Hypothalamus (tissue), 51 donors: Measurements from ENCODE around the gene RRP1B.
A peak's percentile ranks its signal among the peaks of the same experiment; 100 is the strongest.
"Not testable (repeated sequence)": the region's sequence is repeated elsewhere in the genome, so short reads cannot be mapped to it uniquely, and the experiment has no call there.

Experiments used
- DNase-seq, 51 donors: peaks; one replicate each; lab custom pipeline; 2025; lab: John Stamatoyannopoulos, UW

The RRP1B gene

GRCh38 chr21:43639470-43640353 is 19.6 kb upstream of the RRP1B start:
- no peak for DNase-seq

GRCh38 chr21:43640400-43640799 is 19.0 kb upstream of the RRP1B start:
- no peak for DNase-seq

DNA sequence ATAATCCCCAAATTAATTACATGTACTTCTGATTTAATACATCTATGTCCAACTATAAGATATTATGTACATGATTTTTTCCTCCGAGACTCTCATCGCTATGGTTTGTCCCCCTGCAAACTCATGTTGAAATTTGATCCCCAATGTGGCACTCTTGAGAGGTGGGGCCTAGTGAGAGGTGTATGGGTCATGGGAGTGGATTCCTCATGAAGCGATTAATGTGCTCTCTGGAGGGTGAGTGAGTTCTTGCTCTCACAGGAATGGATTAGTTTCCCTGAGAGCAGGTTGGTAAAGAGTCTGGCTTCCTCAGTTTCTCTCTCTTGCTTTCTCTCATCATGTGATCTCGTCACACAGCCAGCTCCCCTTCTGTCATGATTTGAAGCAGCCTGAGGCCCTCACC is 16.2 kb upstream of the RRP1B start:
- no peak for DNase-seq

GRCh38 chr21:43644071-43644470 is 15.3 kb upstream of the RRP1B start:
- DNase-seq: no peak

DNA sequence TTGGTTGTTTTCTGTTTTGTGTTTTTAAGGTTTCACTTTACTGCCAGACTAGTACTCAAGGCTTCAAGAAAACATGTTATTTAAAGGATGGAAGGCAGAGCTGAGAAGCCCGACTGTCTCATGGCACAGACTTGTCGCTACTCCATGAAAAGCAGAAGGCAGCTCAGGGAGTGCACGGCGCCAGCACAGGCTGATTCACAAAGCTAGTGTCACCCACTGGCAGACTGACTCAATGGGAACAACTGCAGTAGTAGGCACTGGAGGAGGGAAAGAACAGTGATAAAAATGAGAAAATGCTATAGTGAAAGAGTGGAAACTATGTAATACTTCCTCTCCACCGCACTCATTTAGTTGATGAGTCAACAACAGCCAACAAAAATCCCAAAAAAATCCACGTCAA is 14.8 kb upstream of the RRP1B start:
- peak in 7 of 51 donors; percentile 2 to 61 (median 27) for DNase-seq

- peak in 12 of 51 donors; percentile 10 to 41 (median 20) for DNase-seq
Observed at GRCh38 chr21:43645136-43645891, 14.0 kb upstream of the RRP1B start.

DNA sequence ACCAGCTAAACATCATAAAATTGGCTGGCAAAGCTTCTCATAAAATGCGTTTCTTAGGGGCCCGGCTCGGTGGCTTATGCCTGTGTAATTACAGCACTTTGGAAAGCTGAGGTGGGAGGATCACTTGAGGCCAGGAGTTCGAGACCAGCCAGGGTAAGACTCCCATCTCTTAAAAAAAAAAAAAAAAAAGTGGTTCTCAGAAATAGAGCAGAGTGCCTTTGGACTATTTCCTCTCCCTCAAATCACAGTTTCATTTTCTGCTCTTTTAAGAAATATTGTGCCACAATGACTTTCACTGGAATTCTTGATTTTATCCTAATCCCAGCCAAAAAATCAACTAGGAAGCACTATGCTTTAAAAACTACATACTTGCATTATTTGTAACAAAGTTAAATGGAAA is 13.4 kb upstream of the RRP1B start:
- no peak for DNase-seq

DNA sequence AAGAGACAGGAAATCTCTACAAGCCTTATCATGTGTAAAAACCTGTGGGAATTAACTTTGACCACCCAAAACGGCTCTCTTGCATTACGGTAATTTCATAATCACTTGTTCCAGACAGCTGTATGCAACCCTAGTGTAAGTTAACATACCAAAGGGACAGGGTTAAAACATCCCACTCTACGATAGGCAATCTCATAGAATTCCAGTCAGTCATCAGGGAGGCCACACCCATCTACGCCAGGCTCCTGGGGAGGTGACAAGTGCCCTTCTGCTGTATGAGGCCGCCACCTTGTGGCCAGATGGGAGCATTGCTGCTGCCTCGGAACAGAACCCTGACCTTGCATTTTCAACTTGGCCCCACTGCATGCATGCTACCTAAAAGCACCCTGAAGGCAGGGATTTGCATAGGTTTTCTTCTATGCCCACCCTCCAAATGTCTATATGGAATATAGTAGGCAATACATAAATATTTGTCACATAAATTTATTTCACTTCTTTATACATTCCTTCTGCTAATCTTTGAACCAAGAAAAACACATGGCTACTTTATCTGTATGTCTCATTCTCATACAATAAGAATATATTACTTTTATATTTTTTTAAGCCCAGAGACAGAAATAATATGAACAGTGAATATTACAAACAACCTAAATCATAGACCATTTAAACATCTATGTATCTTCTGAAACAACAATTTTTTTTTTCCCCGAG is 12.7 kb upstream of the RRP1B start:
- peak in 48 of 51 donors; percentile 18 to 90 (median 69) for DNase-seq

DNA sequence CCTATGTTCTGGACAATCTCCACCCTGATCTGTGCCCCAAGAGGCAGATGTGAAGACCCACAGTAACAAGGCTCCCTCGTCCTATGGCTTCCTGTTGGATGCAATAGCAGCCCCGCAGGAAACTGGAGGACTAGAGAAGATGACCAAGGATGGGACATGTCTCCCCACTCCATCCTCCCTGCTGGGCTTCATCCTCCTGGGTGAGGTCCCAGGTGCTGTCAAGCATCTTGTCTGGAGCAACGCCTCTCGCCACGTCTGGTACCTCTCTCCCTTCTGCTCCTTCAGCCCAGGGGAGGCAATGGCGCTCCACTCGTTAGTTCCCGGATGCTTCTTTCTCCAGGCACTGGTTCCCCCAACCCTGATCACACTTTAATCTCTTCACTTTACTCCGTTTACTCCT is 11.2 kb upstream of the RRP1B start:
- DNase-seq: no peak

DNA sequence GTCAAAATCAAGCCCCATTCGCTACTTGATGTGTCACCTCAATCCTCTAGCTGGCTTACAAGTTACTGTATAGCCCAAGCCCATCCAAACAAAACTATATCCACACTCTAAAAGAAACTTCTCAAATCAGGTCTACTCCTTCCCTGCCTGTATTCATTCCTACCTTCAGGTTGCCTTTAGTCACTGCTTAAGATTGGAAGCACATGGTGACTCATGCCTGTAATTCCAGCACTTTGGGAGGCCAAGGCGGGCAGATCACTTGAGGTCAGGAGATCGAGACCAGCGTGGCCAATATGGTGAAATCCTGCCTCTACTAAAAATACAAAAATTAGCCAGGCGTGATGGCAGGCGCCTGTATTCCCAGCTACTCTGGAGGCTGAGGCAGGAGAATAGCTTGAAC is 7.4 kb upstream of the RRP1B start:
- DNase-seq: not testable (repeated sequence)

DNA sequence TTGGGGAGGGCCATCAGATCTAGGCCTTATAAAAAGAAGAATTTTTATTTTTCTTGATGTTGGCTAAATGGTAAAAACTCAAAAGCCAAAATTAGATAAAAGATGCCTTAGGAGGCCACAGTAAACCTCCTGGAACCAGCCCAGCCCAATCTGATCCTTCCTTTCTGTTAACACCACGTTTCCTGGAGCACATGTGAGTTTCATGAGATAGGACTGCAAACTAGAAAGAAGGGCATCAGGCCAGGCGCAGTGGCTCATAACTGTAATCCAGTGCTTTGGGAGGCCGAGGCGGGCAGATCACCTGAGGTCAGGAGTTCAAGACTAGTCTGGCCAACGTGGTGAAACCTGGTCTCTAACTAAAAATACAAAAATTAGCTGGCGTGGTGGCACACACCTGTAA is 6.7 kb upstream of the RRP1B start:
- DNase-seq: no peak

DNA sequence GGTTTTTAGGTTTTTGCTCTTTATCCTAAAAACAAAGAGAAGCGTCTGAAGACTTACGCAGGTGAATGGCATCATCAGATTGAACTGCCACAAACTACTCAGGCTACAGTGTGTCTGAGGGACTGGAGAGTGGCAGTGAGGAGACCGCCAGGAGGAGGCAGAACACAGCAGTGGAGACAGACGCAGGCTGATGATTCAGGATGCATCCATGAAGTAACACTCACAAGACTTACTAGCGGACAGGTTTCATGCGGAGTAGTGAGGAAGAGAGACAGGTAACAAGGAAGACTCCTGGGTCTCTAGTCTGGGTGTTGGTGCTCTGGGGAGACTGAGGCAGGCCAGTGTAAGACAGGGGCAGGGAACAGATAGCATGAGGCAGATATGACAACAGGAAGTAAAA is 5.7 kb upstream of the RRP1B start:
- no peak for DNase-seq

- no peak for DNase-seq
Observed at GRCh38 chr21:43654806-43655489, 4.4 kb upstream of the RRP1B start.

- no peak for DNase-seq
Observed at GRCh38 chr21:43657355-43658087, 1.8 kb upstream of the RRP1B start.

- DNase-seq: no peak
Observed at GRCh38 chr21:43658088-43658741, 1.1 kb upstream of the RRP1B start.

DNA sequence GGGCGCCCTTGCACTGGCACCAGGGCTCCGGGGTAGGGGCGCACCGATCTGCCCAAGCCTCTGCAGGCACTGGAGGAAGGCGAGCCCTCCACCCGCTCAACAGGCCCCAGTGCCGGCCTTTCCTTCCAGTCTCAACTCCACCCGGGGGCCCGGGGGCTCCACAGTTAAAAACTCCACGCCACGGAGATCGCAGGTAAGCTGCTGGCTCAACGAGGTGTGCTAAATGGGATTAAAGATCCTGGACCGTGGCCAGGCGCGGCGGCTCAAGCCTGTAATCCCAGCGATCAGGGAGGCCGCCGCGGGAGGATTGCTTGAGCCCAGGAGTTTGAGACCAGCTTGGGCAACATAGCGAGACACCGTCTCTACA is 608 bp upstream of the RRP1B start:
- peak in 2 of 51 donors; percentile 14 to 43 for DNase-seq

DNA sequence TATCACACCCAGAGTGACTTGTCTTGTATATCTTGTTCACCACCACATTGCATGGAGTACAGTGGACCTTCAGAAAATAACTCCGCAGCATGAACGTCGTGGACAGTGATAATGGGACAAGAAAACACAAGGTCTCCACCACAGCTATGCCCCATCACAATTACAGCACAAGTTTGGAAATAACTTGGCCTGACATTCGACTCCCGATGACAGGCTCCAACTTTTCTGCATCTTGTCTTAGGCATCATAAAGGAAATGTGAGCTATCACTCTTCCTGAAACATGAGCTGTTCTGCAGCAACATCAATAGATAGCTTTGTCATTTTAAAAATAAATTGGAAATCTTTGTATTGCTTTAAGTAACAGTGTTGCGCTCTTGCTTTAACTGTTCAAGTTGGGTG is 2.9 kb downstream of the RRP1B start:
- no peak for DNase-seq

- no peak for DNase-seq
Observed at GRCh38 chr21:43663033-43663432, 3.7 kb downstream of the RRP1B start.

GRCh38 chr21:43664358-43664757 is 5.0 kb downstream of the RRP1B start:
- no peak for DNase-seq

- DNase-seq: no peak
Observed at GRCh38 chr21:43665879-43666278, 6.5 kb downstream of the RRP1B start.
